ENCODE measurements around the gene VPS16. TPM values are rescaled to one million over a fixed set of nuclear protein-coding genes. Genes with fewer than 3 reads are reported as not detected.

Gene VPS16
- total RNA-seq, 2 experiments from 2014 or later = 38.2 to 40.6 TPM

DNA sequence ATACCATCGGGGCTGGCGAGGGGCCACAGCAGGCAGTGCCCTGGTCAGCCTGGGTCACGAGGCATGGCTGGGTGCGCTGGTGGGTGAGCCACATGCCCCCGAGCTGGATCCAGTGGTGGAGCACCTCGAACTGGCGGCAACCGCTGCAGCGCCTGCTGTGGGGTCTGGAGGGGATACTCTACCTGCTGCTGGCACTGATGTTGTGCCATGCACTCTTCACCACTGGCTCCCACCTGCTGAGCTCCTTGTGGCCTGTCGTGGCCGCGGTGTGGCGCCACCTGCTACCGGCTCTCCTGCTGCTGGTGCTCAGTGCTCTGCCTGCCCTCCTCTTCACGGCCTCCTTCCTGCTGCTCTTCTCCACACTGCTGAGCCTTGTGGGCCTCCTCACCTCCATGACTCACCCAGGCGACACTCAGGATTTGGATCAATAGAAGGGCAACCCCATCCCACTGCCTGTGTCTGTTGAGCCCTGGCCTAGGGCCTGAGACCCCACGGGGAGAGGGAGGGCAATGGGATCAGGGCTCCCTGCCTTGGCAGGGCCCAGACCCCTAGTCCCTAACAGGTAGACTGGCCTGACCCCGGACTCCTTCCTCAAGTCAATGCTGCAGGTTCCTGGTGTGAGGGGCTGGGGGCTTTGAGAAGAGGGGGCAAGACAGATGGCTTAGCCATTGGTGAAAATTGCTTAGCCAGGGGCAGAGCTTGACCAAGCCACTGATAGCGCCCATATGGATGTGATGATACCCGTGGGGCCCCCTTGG is 23.8 kb upstream of the VPS16 start:
- H3K36me3 Mint-ChIP-seq (ENCODE audit: low read depth) = no peaks in the 10 kb centered on the region
- H3K27me3 ChIP-seq (ENCODE audit: control insufficient read depth in 1 of 2, insufficient read depth in 2 of 2, low read length in 2 of 2) = peaks cover 4 to 10% of the 10 kb centered on the region in 2 experiments
- intact Hi-C loops (cut with DNase I, micrococcal nuclease) = no loop called here
- H3K36me3 ChIP-seq (ENCODE audit: insufficient read depth, low read length) = no peaks in the 10 kb centered on the region
- ATAC-seq (ENCODE audit: poor library complexity) (peak; percentile 37), DNase-seq (peak in 4 of 14 experiments; percentile 20 to 46 (median 32))
- peaks cover 0 to 6% of the 10 kb centered on the region in 2 experiments for H3K9me3 ChIP-seq (ENCODE audit: control insufficient read depth in 1 of 2, insufficient read depth in 1 of 2, low read length in 2 of 2)
- H3K4me3 Mint-ChIP-seq = no peak overlapping the region
- H3K4me3 ChIP-seq (ENCODE audit: low read length) = no peak overlapping the region
- peaks cover 17% of the 10 kb centered on the region for H3K4me1 ChIP-seq (ENCODE audit: insufficient read depth, low read length)
- peaks cover 58% of the 10 kb centered on the region for H3K27me3 Mint-ChIP-seq
- peaks cover 16% of the 10 kb centered on the region for H3K4me1 Mint-ChIP-seq (ENCODE audit: low read depth)
- TF ChIP-seq, protein P1, sequence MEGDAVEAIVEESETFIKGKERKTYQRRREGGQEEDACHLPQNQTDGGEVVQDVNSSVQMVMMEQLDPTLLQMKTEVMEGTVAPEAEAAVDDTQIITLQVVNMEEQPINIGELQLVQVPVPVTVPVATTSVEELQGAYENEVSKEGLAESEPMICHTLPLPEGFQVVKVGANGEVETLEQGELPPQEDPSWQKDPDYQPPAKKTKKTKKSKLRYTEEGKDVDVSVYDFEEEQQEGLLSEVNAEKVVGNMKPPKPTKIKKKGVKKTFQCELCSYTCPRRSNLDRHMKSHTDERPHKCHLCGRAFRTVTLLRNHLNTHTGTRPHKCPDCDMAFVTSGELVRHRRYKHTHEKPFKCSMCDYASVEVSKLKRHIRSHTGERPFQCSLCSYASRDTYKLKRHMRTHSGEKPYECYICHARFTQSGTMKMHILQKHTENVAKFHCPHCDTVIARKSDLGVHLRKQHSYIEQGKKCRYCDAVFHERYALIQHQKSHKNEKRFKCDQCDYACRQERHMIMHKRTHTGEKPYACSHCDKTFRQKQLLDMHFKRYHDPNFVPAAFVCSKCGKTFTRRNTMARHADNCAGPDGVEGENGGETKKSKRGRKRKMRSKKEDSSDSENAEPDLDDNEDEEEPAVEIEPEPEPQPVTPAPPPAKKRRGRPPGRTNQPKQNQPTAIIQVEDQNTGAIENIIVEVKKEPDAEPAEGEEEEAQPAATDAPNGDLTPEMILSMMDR (IDR thresholded peaks at IDR 0.05) = no peak
- H3K27ac Mint-ChIP-seq = no peak overlapping the region
- CTCF ChIA-PET = no interaction called here
- H3K9me3 Mint-ChIP-seq = peaks cover 5% of the 10 kb centered on the region
- POLR2A ChIA-PET = no interaction called here
- H3K27ac ChIP-seq (ENCODE audit: low read depth in 1 of 2, low read length in 2 of 2) = no peak overlapping the region

DNA sequence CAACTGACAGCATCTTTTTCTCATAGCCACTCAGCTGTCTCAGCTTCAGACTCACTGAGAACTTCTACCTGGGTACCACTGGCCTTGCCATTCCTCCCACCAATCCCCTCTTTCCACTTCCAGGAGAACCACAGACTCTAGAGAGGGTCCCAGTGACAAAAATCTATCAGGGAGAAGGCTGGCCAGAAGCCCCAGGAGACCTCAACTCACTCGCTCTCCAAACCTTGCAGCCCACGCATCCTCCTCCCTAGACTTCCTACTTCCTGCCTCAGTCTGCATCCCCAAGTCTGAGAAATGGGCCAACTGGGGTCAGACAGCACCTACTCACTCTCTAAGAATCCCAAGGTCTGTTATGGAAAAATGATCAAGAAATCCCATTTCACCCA is 23.2 kb upstream of the VPS16 start:
- intact Hi-C loops (cut with DNase I, micrococcal nuclease) = no loop called here
- TF ChIP-seq, protein P1 (IDR thresholded peaks at IDR 0.05) = no peak
- Mint-ChIP-seq H3K9me3 (peaks cover 2% of the 10 kb centered on the region), H3K27me3 (peaks cover 57% of the 10 kb centered on the region), H3K4me1 (ENCODE audit: low read depth) (peaks cover 22% of the 10 kb centered on the region), H3K27ac (no peak overlapping the region), H3K4me3 (no peak overlapping the region), H3K36me3 (ENCODE audit: low read depth) (no peaks in the 10 kb centered on the region)
- ChIA-PET POLR2A (no interaction called here), CTCF (no interaction called here)
- peaks cover 0 to under 1% of the 10 kb centered on the region in 2 experiments for H3K9me3 ChIP-seq (ENCODE audit: control insufficient read depth in 1 of 2, insufficient read depth in 1 of 2, low read length in 2 of 2)
- peaks cover 22% of the 10 kb centered on the region for H3K4me1 ChIP-seq (ENCODE audit: insufficient read depth, low read length)
- no peaks in the 10 kb centered on the region for H3K36me3 ChIP-seq (ENCODE audit: insufficient read depth, low read length)
- ATAC-seq (ENCODE audit: poor library complexity) = no peak
- H3K27me3 ChIP-seq (ENCODE audit: control insufficient read depth in 1 of 2, insufficient read depth in 2 of 2, low read length in 2 of 2) = peaks cover 4 to 10% of the 10 kb centered on the region in 2 experiments
- no peak for DNase-seq
- H3K27ac ChIP-seq (ENCODE audit: low read depth in 1 of 2, low read length in 2 of 2) = no peak overlapping the region
- H3K4me3 ChIP-seq (ENCODE audit: low read length) = no peak overlapping the region

GRCh38 chr20:2817891-2818595 is 22.5 kb upstream of the VPS16 start:
- DNase-seq = no peak
- Mint-ChIP-seq H3K36me3 (ENCODE audit: low read depth) (no peaks in the 10 kb centered on the region), H3K27me3 (peaks cover 52% of the 10 kb centered on the region), H3K9me3 (no peaks in the 10 kb centered on the region), H3K4me3 (no peak overlapping the region), H3K4me1 (ENCODE audit: low read depth) (peaks cover 22% of the 10 kb centered on the region), H3K27ac (no peak overlapping the region)
- POLR2A ChIA-PET = no interaction called here
- H3K27ac ChIP-seq (ENCODE audit: low read depth in 1 of 2, low read length in 2 of 2) = no peak overlapping the region
- intact Hi-C loops (cut with DNase I, micrococcal nuclease) = no loop called here
- H3K4me3 ChIP-seq (ENCODE audit: low read length) = no peak overlapping the region
- CTCF ChIA-PET = no interaction called here
- no peak for ATAC-seq (ENCODE audit: poor library complexity)
- no peaks in the 10 kb centered on the region for H3K36me3 ChIP-seq (ENCODE audit: insufficient read depth, low read length)
- H3K27me3 ChIP-seq (ENCODE audit: control insufficient read depth in 1 of 2, insufficient read depth in 2 of 2, low read length in 2 of 2) = peaks cover 4 to 10% of the 10 kb centered on the region in 2 experiments
- no peaks in the 10 kb centered on the region for H3K9me3 ChIP-seq (ENCODE audit: control insufficient read depth in 1 of 2, insufficient read depth in 1 of 2, low read length in 2 of 2)
- peaks cover 22% of the 10 kb centered on the region for H3K4me1 ChIP-seq (ENCODE audit: insufficient read depth, low read length)
- TF ChIP-seq, protein P1 (IDR thresholded peaks at IDR 0.05) = no peak
